CD4-positive, alpha-beta T cell treated with Interleukin-6 at 100 ng/mL for 8 hours (primary cell): ENCODE results near the gene TSPAN31.
"Not testable (repeated sequence)": the region's sequence is repeated elsewhere in the genome, so short reads cannot be mapped to it uniquely, and the experiment has no call there.

ENCODE experiments used
- DNase-seq: peaks from one replicate; pipeline ENCODE4 v3.0.0-alpha.2; 2020; ENCODE audit warnings: mixed read lengths, low spot score

TSPAN31 gene

GRCh38 chr12:57766464-57767304 lies 21.8 kb downstream of the TSPAN31 start, which contains the start of gene CYP27B1:
CYP27B1 (minus strand) TSS chr12:57767078; CDS start chr12:57767041, 37 bp downstream.
- no peak for DNase-seq

GRCh38 chr12:57767305-57767698 lies 22.5 kb downstream of the TSPAN31 start:
- DNase-seq: no peak

- no peak for DNase-seq
These were observed 23.0 kb downstream of the TSPAN31 start for GRCh38 chr12:57767876-57768275.

DNA sequence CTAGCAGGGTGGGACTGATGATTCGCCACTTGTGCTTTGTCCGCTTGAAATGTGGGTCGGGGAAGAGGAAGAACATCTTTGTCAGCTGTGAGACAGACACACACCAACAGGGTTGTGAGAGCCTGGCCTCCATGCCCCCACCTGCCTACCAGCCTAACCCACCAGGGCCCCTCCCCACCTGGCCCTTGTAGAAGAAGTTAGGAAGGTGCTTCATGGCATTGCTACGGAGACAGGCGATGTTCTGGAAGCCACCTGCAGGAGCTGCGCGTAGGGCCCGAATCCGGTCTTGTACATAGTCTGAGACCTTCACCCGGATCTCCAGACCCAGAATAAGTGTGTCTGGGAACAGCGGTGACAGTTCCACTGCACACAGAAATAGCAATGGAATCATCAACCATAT lies 24.8 kb downstream of the TSPAN31 start:
- no peak for DNase-seq

DNA sequence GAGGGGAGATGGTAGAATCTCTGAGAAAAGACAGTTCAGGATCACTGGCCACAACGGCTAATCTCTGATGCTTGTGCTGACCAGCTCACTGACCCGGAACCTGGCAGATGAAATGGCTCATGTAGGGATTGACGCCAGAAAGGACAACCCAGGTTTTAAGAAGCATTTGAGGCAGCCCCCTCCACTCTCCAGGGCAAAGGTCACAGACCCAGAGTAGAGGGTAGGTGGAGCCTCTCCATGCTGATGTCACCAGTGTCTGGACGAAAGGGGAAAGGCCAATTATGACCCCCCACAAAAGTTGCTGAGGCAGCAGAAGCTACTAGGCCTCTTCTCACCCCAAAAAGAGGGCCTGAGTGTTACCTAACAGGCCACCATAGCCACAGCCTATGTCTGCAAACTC lies 25.9 kb downstream of the TSPAN31 start:
- no peak for DNase-seq

GRCh38 chr12:57771236-57771872 lies 26.5 kb downstream of the TSPAN31 start:
- peak; percentile 81 for DNase-seq

GRCh38 chr12:57771873-57772428 lies 27.1 kb downstream of the TSPAN31 start, which contains the start of gene METTL1:
METTL1 (minus strand) TSS chr12:57772105; CDS start chr12:57772083, 22 bp downstream.
- peak; percentile 89 for DNase-seq

- DNase-seq: no peak
These were observed 27.8 kb downstream of the TSPAN31 start, which contains the start of gene EEF1AKMT3 for GRCh38 chr12:57772429-57773322. EEF1AKMT3 (plus strand) TSS chr12:57772614; CDS start chr12:57772725, 111 bp downstream.

DNA sequence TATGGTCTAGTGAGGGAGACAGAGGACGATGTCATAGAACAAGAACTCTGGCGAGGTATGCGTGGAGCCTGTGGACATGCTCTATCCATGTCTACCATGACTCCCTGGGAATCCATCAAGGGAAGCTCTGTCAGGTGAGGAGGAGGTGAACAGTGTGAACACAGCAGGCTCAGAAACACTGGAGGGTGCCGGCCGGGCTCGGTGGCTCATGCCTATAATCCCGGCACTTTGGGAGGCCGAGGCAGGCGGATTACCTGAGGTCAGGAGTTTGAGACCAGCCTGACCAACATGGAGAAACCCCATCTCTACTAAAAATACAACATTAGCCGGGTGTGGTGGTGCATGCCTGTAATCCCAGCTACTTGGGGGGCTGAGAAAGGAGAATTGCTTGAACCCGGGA lies 29.8 kb downstream of the TSPAN31 start:
- DNase-seq: not testable (repeated sequence)

DNA sequence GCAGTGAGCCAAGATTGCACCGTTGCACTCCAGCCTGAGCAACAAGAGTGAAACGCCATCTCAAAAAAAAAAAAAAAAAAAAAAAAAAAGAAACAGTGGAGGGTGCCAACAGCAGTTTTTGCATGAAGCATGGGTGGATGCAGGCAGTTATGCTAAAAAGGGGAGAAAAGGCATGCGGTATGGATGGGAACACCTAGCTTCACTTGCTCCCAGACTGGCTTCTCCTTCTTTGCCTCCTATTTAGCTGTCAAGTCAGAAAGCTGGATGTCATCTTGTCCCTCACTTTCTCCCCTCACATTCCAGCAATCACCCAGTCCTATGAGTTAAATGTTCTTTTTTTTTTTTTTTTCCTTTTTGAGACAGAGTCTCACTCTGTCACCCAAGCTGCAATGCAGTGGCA lies 30.2 kb downstream of the TSPAN31 start:
- DNase-seq: no peak

DNA sequence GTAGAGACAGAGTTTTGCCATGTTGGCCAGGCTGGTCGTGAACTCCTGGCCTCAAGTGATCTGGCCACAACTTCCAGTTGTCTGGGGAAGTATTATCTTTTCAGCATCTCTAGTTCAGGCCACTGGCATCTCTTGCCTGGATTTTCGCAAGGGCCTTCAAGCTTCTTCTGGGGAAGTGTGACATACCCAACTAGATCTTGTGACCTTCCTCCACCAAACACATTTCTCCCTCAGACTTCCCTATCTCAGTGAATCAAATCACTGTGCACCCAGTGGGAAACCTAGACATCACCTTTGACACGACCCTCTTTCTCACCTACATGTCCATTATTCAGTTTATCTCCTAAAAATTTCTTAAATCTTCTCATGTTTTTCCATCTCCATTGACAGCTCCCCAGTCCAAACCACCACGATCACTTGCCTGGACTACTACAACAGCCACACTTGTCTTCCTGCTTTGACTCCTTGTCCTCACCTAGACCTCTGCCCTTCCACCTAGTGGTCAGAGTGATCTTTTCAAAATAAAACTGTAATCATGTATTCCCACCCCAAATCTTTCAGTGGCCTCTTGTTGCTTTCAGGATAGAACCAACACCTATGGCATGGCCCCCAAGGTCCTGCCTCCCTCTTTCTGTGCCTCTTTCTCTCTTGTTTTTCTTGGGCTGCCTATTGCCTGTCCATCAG lies 30.9 kb downstream of the TSPAN31 start:
- DNase-seq: no peak

DNA sequence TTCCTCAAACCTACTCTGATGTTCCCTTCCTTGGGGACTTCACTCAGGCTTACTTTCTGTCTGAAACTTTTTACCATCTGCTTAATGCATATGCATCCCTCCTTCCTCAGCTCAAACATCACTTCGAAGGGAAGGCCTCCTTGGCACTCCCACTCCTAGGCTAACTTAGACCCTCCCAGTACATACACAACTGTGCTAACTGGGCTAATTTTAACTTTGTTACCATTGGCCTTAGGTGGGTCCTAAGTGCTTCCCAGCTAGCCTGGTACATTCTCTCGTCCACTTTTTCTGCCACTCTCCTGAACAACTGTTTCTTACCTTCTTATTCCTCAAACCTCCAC lies 31.4 kb downstream of the TSPAN31 start:
- no peak for DNase-seq

DNA sequence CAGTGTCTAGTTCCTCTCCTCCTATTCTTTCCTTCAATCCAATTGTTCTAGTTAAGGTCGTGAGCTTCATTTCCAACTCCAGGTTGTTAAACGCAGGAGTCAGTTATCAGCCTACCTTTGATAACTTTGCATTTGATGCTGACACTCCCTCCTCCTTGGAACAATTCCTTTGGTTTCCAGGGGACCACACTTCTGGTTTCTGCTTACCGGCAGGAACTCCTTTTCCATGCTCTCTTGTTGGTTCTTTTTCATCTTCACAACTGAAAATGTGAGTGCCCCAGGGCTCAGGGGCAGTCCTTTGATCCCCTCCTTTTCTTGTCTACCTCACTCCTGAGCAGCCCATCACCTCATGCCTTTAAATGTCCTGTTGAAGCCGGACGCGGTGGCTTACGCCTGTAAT lies 32.5 kb downstream of the TSPAN31 start:
- DNase-seq: no peak

GRCh38 chr12:57777911-57778310 lies 33.1 kb downstream of the TSPAN31 start:
- no peak for DNase-seq

DNA sequence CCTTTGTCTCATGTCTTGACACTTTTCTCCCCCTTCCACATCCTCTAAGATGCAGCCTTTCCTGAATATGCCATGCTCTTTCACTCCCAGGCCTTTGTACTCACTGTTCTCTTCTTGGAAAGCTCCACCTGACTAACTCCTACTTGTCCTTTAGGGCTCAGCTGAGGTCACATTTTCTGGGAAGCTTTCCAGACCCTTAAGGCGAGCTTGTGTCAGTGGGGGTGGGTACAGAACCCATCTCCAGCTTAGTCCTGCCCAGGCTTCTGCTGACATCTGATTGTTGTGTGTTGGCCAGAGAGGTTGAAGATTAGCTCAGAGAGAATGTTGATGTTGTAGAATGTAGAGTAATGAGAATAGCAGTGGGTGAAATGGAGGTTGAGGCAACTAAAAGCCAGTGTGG lies 34.9 kb downstream of the TSPAN31 start:
- DNase-seq: no peak

- DNase-seq: no peak
These were observed 35.6 kb downstream of the TSPAN31 start for GRCh38 chr12:57780284-57780897.

GRCh38 chr12:57781244-57781643 lies 36.4 kb downstream of the TSPAN31 start:
- peak; percentile 36 for DNase-seq

DNA sequence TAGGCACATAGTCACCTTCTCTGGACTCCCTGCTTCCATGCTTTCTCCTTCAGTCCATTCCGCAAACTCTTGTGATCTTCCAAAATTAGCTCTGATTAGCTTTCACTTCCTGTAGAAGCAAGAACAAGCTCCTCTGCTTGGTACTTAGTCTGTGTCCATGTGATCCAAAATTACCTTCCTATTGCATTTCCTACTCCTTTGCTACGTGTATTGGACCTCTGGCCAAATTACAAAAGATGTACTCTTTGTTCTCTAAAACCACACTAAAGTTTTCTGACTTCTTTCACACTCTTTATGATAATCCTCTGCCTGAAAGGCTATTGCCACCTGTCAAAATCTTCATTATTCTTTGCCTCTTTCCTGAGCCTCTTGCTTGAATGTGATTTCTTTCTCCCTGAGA lies 37.0 kb downstream of the TSPAN31 start:
- DNase-seq: no peak

- no peak for DNase-seq
These were observed 37.4 kb downstream of the TSPAN31 start for GRCh38 chr12:57782243-57782607.

DNA sequence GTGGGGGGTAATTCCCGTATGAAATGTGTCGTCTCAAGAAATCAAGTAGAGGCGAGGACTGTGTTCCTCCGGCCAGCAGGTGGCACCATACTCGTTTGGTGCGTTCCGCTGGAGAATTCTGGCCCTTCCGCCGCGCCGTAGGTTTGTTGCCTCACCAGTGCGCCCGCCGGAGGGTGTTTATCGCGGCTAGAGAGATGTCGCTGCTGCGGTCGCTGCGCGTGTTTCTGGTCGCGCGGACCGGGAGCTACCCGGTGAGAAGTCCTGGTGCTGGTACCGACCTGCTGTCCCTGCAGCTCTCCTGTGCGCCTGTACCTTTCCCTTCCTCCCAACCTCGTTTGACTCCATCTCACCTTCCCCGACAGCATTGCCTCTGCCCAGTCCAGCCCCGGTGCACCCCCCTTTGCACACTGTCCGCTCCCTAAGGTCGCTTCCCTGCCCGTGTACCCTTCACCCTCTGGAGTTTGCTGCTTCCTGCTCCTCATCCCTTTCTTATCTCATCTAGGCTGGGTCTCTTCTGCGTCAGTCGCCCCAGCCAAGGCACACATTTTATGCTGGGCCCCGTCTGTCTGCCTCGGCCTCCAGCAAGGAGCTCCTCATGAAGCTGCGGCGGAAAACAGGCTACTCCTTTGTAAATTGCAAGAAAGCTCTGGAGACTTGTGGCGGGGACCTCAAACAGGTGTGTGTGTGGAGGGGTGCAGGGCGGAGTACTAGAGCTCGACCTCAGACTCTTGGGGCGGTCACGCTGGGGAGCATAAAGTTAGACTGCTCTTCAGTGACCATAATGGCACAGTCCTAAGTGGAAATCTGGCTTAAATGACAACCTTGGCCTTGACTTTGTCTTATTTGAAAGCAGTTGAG lies 38.0 kb downstream of the TSPAN31 start, which contains the start of gene TSFM:
Gene TSFM, plus strand, starts transcription at position 180 of the 858 bp plus-strand sequence. Its CDS starts 15 bp downstream, at position 195.
- peak; percentile 94 for DNase-seq
